PFSK-1 (cell line): ENCODE measurements around the gene SNX10.

Source experiments
- FOXP2 ChIP-seq: optimal IDR thresholded peaks from 2 replicates; pipeline ENCODE3; 2011; ENCODE audit warnings: borderline replicate concordance, control low read depth, inconsistent platforms; ENCODE audit not compliant: insufficient read depth; ENCODE audit errors: extremely low read length, extremely low read depth
- POLR2AphosphoS5 ChIP-seq: IDR thresholded peaks from 2 replicates; pipeline ENCODE4 v1.6.1; 2012; ENCODE audit warnings: low read depth, mild to moderate bottlenecking, control low read depth, low read length, moderate library complexity
- SIN3A ChIP-seq: IDR thresholded peaks from 2 replicates; pipeline ENCODE4 v1.6.1; 2012; ENCODE audit warnings: mild to moderate bottlenecking, low read length, moderate library complexity, borderline replicate concordance; ENCODE audit not compliant: insufficient read depth
- TAF1 ChIP-seq: IDR thresholded peaks from 2 replicates; pipeline ENCODE4 v1.6.1; 2012; ENCODE audit warnings: low read length, control low read depth, borderline replicate concordance; ENCODE audit not compliant: insufficient read depth
- TF ChIP-seq, protein P1 (sequence below), 2 experiments: IDR thresholded peaks; 2 replicates each; pipeline versions ENCODE4 v1.6.1 to v1.8.0; 2011 to 2012; ENCODE audit warnings: low read depth in 2 of 2, low read length in 2 of 2, control low read depth in 1 of 2, inconsistent platforms in 1 of 2, mild to moderate bottlenecking in 1 of 2, moderate library complexity in 1 of 2; ENCODE audit not compliant: insufficient read depth in 1 of 2

SNX10 gene

DNA sequence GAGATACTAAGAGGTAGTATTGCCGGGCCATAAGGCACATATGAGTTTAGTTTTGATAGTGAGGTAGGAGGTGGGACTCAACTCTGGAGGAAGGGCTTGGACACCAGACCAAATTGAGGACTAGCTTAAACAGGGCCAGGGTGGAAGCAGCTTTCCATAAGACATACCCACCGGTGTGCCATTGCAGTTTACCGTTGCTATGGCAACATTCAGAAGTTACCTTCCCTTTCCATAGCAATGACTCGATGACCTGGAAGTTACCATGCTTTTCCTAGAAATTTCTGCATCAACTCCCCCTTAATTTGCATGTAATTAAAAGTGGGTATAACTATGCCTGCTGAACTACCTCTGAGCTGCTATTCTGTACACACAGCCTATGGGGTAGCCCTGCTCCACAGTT lies 10.9 kb upstream of the SNX10 start:
- no peak for TF ChIP-seq SIN3A
- TF ChIP-seq FOXP2: no peak
- TF ChIP-seq, protein P1, sequence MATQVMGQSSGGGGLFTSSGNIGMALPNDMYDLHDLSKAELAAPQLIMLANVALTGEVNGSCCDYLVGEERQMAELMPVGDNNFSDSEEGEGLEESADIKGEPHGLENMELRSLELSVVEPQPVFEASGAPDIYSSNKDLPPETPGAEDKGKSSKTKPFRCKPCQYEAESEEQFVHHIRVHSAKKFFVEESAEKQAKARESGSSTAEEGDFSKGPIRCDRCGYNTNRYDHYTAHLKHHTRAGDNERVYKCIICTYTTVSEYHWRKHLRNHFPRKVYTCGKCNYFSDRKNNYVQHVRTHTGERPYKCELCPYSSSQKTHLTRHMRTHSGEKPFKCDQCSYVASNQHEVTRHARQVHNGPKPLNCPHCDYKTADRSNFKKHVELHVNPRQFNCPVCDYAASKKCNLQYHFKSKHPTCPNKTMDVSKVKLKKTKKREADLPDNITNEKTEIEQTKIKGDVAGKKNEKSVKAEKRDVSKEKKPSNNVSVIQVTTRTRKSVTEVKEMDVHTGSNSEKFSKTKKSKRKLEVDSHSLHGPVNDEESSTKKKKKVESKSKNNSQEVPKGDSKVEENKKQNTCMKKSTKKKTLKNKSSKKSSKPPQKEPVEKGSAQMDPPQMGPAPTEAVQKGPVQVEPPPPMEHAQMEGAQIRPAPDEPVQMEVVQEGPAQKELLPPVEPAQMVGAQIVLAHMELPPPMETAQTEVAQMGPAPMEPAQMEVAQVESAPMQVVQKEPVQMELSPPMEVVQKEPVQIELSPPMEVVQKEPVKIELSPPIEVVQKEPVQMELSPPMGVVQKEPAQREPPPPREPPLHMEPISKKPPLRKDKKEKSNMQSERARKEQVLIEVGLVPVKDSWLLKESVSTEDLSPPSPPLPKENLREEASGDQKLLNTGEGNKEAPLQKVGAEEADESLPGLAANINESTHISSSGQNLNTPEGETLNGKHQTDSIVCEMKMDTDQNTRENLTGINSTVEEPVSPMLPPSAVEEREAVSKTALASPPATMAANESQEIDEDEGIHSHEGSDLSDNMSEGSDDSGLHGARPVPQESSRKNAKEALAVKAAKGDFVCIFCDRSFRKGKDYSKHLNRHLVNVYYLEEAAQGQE (IDR thresholded peaks at IDR 0.05; ENCODE audit: insufficient read depth in 1 of 2, low read depth in 2 of 2, low read length in 2 of 2): no peak
- TF ChIP-seq TAF1: no peak
- TF ChIP-seq POLR2AphosphoS5: no peak

DNA sequence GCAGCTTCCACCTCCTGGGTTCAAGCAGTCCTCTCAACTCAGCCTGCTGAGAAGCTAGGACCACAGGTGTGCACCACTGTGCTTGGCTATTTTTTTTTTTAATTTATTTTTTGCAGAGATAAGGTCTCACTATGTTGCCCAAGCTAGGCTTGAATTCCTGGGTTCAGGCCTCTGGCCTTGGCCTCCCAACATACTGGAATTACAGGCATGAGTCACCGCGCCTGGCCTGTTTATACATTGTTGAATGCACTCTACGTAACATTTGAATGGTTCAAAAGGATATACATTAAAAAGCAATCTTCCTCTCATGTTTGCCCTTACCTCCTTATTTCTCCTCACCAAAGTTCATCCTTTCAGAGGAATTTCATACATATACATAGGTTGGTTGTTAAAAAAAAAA lies 7.2 kb upstream of the SNX10 start:
- TF ChIP-seq POLR2AphosphoS5 (no peak), TAF1 (no peak), SIN3A (no peak), FOXP2 (no peak)
- TF ChIP-seq, protein P1 (IDR thresholded peaks at IDR 0.05; ENCODE audit: insufficient read depth in 1 of 2, low read depth in 2 of 2, low read length in 2 of 2): no peak

DNA sequence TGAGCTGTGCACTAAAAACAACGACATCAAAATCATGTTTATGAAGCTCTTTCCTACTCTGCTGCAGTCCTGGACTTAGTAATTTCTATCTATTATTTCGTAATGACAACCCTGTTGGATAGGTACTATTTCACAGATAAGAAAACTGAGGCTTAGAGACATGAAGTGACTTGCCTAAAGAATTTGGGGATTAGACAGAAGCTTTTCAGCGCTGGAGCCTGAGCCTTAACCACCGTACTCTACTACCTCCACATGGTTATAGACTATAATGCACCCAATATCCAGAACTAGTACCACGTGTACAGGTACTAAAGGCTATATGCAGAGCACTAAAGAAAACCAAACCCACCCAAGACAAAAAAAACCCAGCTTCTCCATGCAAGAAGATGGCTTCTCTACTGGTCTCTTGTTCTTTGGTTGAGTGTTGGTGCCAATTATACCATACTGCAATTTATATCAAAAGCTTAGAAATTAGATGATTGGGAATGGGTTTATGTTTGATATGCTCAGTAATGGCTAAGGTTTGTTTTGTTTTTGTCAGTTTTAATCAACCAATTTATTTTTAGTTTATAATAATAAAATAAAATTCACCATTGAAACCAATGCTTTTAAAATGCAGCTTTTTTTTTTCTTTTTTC lies 6.5 kb upstream of the SNX10 start:
- TF ChIP-seq, protein P1 (IDR thresholded peaks at IDR 0.05; ENCODE audit: insufficient read depth in 1 of 2, low read depth in 2 of 2, low read length in 2 of 2): no peak
- TF ChIP-seq POLR2AphosphoS5 (no peak), SIN3A (no peak), TAF1 (no peak), FOXP2 (no peak)

DNA sequence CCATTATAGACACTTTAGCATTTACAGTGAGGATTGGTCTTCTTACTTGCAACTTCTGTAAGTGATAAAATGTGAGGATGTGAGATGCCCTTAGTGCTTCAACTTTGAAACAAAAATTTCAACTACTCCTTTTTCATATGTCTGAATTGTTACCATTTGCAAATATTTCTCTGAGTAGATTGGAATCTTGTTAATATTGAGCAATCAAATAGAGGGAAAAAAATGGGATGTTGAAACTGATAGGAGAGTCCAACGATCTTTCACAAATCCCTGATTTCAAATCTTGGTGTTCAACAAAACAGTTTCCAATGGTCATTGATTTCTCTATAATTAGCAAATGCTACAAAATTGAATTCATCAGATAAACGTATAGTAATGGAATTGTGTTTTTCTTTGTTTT lies 5.5 kb upstream of the SNX10 start:
- TF ChIP-seq, protein P1 (IDR thresholded peaks at IDR 0.05; ENCODE audit: insufficient read depth in 1 of 2, low read depth in 2 of 2, low read length in 2 of 2): no peak
- TF ChIP-seq TAF1: no peak
- no peak for TF ChIP-seq SIN3A
- TF ChIP-seq POLR2AphosphoS5: no peak
- no peak for TF ChIP-seq FOXP2

DNA sequence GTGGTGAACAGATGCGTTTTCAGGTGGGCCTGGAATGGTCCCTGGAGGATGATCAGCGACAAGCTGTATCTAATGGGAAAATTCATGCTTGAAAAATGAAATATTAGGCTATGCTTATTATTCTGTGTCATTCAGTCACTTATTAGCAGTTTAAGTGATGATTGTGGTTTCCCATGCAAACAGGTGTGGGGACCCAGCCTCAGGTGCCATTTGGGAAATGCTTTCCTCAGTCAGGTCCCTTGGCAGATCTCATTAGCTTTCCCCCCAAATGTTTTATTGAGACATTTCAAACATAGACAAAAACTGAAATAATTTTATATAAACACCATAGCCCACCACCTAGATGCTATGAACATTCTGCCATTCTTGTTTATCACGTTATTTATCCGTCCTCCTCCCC lies 411 bp upstream of the SNX10 start:
- TF ChIP-seq TAF1 (no peak), POLR2AphosphoS5 (no peak), SIN3A (no peak)
- TF ChIP-seq, protein P1 (IDR thresholded peaks at IDR 0.05; ENCODE audit: insufficient read depth in 1 of 2, low read depth in 2 of 2, low read length in 2 of 2): no peak
